AG10803 (cell line): ENCODE measurements around the gene TBC1D2.

Source experiments
- DNase-seq: peaks from one replicate; pipeline ENCODE4 v3.0.0; 2010; ENCODE audit warnings: low read depth
- H3K4me3 ChIP-seq: 2 replicates; pipeline ENCODE4 v1.5.1; 2011; ENCODE audit warnings: mild to moderate bottlenecking, low read length, control low read depth
- TF ChIP-seq, protein P1 (sequence below): conservative IDR thresholded peaks from 2 replicates; pipeline ENCODE4 v1.5.1; 2011; ENCODE audit warnings: mild to moderate bottlenecking, low read length, control low read depth, inconsistent platforms

Gene TBC1D2

DNA sequence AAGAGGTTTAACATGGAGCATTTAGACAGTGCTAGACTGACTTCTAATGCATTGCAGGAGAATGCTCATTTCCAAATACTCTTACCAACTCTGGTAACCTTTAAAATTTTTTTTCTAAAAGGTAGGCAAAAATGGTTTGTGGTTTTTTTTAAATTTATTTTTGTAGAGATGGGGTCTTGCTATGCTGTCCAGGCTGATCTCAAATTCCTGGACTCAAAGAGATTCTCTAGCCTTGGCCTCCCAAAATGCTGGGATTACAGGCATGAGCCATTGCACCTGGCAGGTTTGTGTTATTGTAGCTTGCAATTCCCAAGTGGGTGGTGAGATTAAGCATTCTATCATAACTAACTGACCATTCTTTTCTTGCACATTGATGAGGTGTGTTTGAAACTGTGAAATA lies 43.0 kb upstream of the TBC1D2 start:
- no peak overlapping the region for H3K4me3 ChIP-seq
- TF ChIP-seq, protein P1, sequence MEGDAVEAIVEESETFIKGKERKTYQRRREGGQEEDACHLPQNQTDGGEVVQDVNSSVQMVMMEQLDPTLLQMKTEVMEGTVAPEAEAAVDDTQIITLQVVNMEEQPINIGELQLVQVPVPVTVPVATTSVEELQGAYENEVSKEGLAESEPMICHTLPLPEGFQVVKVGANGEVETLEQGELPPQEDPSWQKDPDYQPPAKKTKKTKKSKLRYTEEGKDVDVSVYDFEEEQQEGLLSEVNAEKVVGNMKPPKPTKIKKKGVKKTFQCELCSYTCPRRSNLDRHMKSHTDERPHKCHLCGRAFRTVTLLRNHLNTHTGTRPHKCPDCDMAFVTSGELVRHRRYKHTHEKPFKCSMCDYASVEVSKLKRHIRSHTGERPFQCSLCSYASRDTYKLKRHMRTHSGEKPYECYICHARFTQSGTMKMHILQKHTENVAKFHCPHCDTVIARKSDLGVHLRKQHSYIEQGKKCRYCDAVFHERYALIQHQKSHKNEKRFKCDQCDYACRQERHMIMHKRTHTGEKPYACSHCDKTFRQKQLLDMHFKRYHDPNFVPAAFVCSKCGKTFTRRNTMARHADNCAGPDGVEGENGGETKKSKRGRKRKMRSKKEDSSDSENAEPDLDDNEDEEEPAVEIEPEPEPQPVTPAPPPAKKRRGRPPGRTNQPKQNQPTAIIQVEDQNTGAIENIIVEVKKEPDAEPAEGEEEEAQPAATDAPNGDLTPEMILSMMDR: no peak
- no peak for DNase-seq

DNA sequence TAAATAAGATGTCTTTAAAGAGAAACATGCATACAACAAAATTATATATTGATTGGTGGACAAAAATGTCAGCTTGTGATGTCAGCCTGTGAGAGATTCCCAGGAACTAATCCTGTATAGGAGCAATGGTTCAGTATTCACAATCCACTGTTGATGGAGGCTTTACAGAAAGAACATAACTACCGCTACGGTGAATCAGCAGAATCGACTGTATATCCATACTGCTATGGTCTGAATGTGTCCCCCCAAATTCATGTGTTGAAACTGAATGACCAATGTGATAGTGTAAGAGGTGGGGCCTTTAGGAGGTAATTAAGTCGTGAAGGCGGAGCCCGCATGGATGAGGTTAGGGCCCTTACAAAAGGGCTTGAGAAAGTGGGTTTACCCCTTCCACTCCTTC lies 40.4 kb upstream of the TBC1D2 start:
- TF ChIP-seq, protein P1: no peak
- no peak for DNase-seq

DNA sequence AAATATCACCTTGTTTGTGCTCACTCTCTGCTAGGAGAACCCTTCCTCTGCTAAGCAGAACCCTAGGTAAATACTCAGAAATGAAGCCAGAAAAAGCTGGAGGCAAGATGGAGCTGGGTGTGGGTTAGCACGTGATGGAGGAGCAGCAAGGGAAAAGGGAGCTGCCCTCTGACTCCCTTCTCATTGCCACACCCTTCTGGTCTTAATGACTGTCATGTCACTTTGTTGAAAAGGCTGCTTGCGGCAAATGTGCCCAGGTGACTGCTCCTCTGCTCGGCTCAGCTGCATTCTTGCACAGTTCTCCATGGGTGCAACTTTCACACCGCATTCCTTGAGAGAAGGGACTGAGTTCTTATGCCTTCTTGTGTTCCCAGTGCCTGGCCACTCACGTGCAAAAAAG lies 36.4 kb upstream of the TBC1D2 start:
- DNase-seq: no peak
- TF ChIP-seq, protein P1: no peak
- H3K4me3 ChIP-seq: no peak overlapping the region

More for the DNA sequence above, 40.4 kb upstream of the TBC1D2 start:
- H3K4me3 ChIP-seq: no peak overlapping the region

DNA sequence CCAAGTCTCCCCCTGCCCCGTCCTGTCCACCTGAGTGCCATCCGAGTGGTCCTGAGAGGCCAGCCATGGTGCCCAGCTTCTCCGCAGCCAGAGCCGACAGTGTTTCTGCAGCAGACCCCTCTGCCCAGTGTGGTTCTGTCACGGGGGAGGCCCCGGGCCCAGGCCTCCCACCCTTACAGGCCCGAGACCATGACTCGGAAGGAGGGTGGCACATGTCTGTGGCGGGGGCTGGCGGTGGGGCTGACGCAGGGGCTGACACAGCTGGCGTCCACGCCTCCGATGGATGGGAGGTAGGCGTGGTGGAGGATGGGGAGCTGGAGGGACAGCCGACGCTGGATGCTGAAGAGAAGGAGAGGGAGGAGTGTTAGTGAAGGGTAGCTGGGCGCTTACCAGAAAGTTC lies 35.0 kb upstream of the TBC1D2 start:
- H3K4me3 ChIP-seq: no peak overlapping the region

DNA sequence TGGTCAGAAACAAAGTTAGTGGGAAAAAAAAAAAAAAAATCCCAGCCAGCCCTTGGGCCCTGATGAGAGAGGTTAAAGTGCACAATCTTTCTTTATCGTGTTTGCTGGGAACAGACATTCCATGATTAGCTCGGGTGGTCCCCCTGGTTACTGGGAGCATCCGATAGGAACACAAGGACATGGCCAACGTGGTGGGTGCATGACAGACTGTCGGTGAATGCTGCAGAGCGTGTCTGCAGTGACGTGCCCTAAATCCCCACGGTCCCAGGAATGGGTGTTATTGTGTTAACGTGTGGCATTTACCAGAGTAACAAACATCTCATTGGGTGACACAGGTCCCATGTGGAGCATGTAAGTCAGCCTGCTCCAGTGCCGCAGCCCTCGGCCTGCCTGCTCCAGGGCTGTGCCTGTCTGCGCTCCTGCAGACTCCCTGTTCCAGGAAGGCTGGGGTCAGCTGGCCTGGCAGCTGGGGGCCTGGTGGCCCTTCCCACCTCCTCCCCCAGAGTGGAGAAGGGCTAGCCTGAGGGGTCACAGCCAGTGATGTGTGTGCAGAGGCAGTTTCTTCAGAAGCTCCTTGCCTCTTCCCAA lies 34.3 kb upstream of the TBC1D2 start:
- TF ChIP-seq, protein P1: no peak
- H3K4me3 ChIP-seq: no peak overlapping the region
- no peak for DNase-seq

More for the DNA sequence above, 35.0 kb upstream of the TBC1D2 start:
- TF ChIP-seq, protein P1: no peak
- DNase-seq: no peak

DNA sequence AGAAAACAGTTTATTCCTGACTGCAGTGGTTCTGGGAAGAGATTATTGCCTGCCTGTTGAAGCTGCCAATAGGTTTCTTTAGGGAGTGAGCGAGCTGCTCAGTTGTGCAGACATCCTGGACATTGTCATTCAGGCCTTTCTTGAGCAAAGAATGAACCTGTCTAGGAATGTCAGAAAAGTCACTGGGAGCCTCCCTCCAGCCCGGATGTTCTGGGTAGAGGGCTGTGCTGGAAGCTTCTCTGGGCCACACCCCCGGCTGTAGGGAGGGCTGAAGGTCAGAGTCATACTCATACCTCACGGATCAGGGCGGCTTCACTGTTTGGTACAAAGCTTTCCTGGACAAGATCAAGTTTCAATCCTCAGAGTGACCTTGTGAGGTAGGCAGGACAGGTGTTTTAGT lies 33.4 kb upstream of the TBC1D2 start:
- TF ChIP-seq, protein P1: no peak

DNA sequence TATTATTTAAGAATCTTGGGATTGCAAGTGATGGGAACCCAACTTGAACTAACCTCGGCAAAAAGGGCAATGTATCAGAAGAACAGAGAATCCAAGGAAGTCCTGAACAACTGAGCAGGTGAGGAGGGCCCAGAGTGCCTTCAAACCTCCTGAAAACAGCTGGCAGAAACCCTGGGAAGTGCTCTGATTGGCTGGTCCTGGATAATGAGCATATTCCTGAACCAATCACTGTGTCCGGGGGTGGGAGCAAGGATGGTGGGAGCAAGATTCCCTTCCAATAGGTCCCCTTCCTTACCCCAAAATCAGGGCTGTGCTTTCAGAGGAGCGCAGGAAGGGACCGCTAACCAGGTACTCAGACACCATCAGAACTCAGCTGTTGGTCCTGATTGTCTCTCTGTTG lies 31.9 kb upstream of the TBC1D2 start:
- DNase-seq: no peak

More for the DNA sequence above, 33.4 kb upstream of the TBC1D2 start:
- no peak for DNase-seq
- no peak overlapping the region for H3K4me3 ChIP-seq

More for the DNA sequence above, 31.9 kb upstream of the TBC1D2 start:
- H3K4me3 ChIP-seq: no peak overlapping the region
- TF ChIP-seq, protein P1: no peak
